H1 (cell line): ENCODE data around the gene CHI3L1. TPM values are rescaled to one million over a fixed set of nuclear protein-coding genes. Genes with fewer than 3 reads are reported as not detected.

Experiments used
- CTCF ChIA-PET: fragments of 300-600 bp; sonication (Branson Sonifier 250); formaldehyde crosslinking; loops from one replicate; lab custom pipeline; 2021; ENCODE audit not compliant: partially characterized antibody; lab: Charles Lee
- POLR2A ChIA-PET: fragments of 300-600 bp; sonication (Branson Sonifier 250); formaldehyde crosslinking; loops from one replicate; lab custom pipeline; 2021; ENCODE audit warnings: inconsistent platforms; ENCODE audit not compliant: partially characterized antibody; lab: Charles Lee
- DNase-seq, 2 experiments: peaks; one replicate each; pipeline versions ENCODE4 v3.0.0 to v3.0.0-alpha.2; 2010 to 2022; ENCODE audit warnings: low spot score in 2 of 2, low read depth in 1 of 2, mixed read lengths in 1 of 2
- FAIRE-seq: peaks from 2 replicates; lab custom pipeline; 2011; peaks lifted over from hg19 to GRCh38; lab: Jason Lieb, UNC
- H2AFZ ChIP-seq: 2 replicates; pipeline ENCODE4 v1.8.1; 2012; ENCODE audit warnings: low read length, inconsistent platforms
- H2AK5ac ChIP-seq: 2 replicates; pipeline ENCODE4 v1.6.1; 2013; ENCODE audit warnings: low read depth, low read length
- H2BK120ac ChIP-seq: replicated peaks from 2 replicates; pipeline ENCODE3; 2013; ENCODE audit warnings: low read depth, low read length, inconsistent platforms
- H2BK12ac ChIP-seq: 2 replicates; pipeline ENCODE4 v1.6.1; 2013; ENCODE audit warnings: low read depth, low read length
- H2BK15ac ChIP-seq: 2 replicates; pipeline ENCODE4 v1.6.1; 2013; ENCODE audit warnings: low read length
- H2BK20ac ChIP-seq: 2 replicates; pipeline ENCODE4 v1.6.1; 2013; ENCODE audit warnings: low read length
- H2BK5ac ChIP-seq: 2 replicates; pipeline ENCODE4 v1.6.1; 2013; ENCODE audit warnings: low read depth, low read length
- H3K14ac ChIP-seq: 2 replicates; pipeline ENCODE4 v1.6.1; 2013; ENCODE audit warnings: inconsistent platforms; ENCODE audit not compliant: insufficient read length
- H3K18ac ChIP-seq: 2 replicates; pipeline ENCODE4 v1.6.1; 2013; ENCODE audit warnings: low read length; ENCODE audit errors: extremely low read depth
- H3K23ac ChIP-seq: 2 replicates; pipeline ENCODE4 v1.6.1; 2013; ENCODE audit warnings: inconsistent platforms; ENCODE audit not compliant: insufficient read length
- H3K23me2 ChIP-seq: 2 replicates; pipeline ENCODE4 v1.6.1; 2013; ENCODE audit warnings: low read depth, low read length
- H3K27ac ChIP-seq: 2 replicates; pipeline ENCODE4 v1.6.1; 2011; ENCODE audit warnings: low read depth, low read length, inconsistent platforms
- H3K27me3 ChIP-seq, 4 experiments: replicated peaks in 1 of 4; 1 replicate in 1 of 4; 2 replicates in 3 of 4; pipeline versions ENCODE4 v1.6.1 to v1.8.1; 2011 to 2013; ENCODE audit warnings: low read length in 3 of 4, mild to moderate bottlenecking in 3 of 4, inconsistent platforms in 2 of 4, mixed read lengths in 2 of 4, moderate library complexity in 1 of 4; ENCODE audit not compliant: control insufficient read depth in 3 of 4, insufficient read depth in 3 of 4; ENCODE audit errors: extremely low read depth in 1 of 4
- H3K36me3 ChIP-seq, 4 experiments: 2 replicates each; pipeline versions ENCODE4 v1.6.1 to v1.8.1; 2011 to 2013; ENCODE audit warnings: mild to moderate bottlenecking in 4 of 4, low read length in 3 of 4, moderate library complexity in 2 of 4, control low read depth in 1 of 4, inconsistent platforms in 1 of 4; ENCODE audit not compliant: insufficient read depth in 4 of 4, control insufficient read depth in 2 of 4
- H3K4ac ChIP-seq: replicated peaks from 2 replicates; pipeline ENCODE3; 2013; ENCODE audit warnings: low read length, low read depth, mixed read lengths, inconsistent platforms; ENCODE audit not compliant: insufficient read length
- H3K4me1 ChIP-seq, 4 experiments: replicated peaks in 1 of 4; 1 replicate in 1 of 4; 2 replicates in 3 of 4; pipeline versions ENCODE4 v1.6.1 to v1.8.1; 2011 to 2013; ENCODE audit warnings: low read length in 3 of 4, inconsistent platforms in 2 of 4, mixed read lengths in 1 of 4; ENCODE audit not compliant: insufficient read depth in 4 of 4, control insufficient read depth in 3 of 4
- H3K4me2 ChIP-seq, 2 experiments: 2 replicates each; pipeline versions ENCODE4 v1.6.1 to v1.8.1; 2011 to 2013; ENCODE audit warnings: low read depth in 2 of 2, low read length in 2 of 2, control low read depth in 1 of 2, inconsistent platforms in 1 of 2, mild to moderate bottlenecking in 1 of 2; ENCODE audit not compliant: insufficient read depth in 1 of 2
- H3K4me3 ChIP-seq, 4 experiments: fragments of 200-600, 300-600 bp in 1 of 4; sonication (generic), shearing (Covaris generic), sonication (Bioruptor Twin) in 1 of 4; 2 replicates each; pipeline versions ENCODE4 v1.5.1 to v1.8.1; 2011 to 2016; ENCODE audit warnings: low read length in 4 of 4, low read depth in 3 of 4, control low read depth in 2 of 4, inconsistent platforms in 2 of 4, mild to moderate bottlenecking in 2 of 4, mixed read lengths in 1 of 4, moderate library complexity in 1 of 4; ENCODE audit not compliant: insufficient read depth in 2 of 4; ENCODE audit errors: extremely low read depth in 1 of 4
- H3K56ac ChIP-seq: replicated peaks from 2 replicates; pipeline ENCODE3; 2013; ENCODE audit warnings: low read depth, mild to moderate bottlenecking, mixed read lengths, low read length, inconsistent platforms; ENCODE audit not compliant: insufficient read length
- H3K79me1 ChIP-seq: 2 replicates; pipeline ENCODE4 v1.6.1; 2013; ENCODE audit warnings: low read depth, low read length, control low read depth
- H3K79me2 ChIP-seq, 2 experiments: 2 replicates each; pipeline versions ENCODE4 v1.6.1 to v1.8.1; 2012 to 2013; ENCODE audit warnings: low read length in 2 of 2, mild to moderate bottlenecking in 2 of 2, inconsistent platforms in 1 of 2; ENCODE audit not compliant: insufficient read depth in 2 of 2, control insufficient read depth in 1 of 2
- H3K9ac ChIP-seq, 4 experiments: replicated peaks in 1 of 4; 1 replicate in 1 of 4; 2 replicates in 3 of 4; pipeline versions ENCODE4 v1.6.1 to v1.8.1; 2011 to 2013; ENCODE audit warnings: low read depth in 3 of 4, low read length in 3 of 4, control low read depth in 2 of 4, mild to moderate bottlenecking in 2 of 4, moderate library complexity in 2 of 4, inconsistent platforms in 1 of 4; ENCODE audit errors: extremely low read depth in 1 of 4
- H3K9me3 ChIP-seq, 2 experiments: 2 replicates each; pipeline versions ENCODE4 v1.6.1 to v1.8.1; 2012 to 2013; ENCODE audit warnings: mild to moderate bottlenecking in 2 of 2, moderate library complexity in 2 of 2, control low read depth in 1 of 2, inconsistent platforms in 1 of 2, low read depth in 1 of 2, low read length in 1 of 2, mixed read lengths in 1 of 2; ENCODE audit not compliant: insufficient read depth in 2 of 2
- H4K20me1 ChIP-seq, 2 experiments: replicated peaks in 1 of 2; 2 replicates each; pipeline versions ENCODE3 to v1.8.1; 2011 to 2013; ENCODE audit warnings: inconsistent platforms in 2 of 2, low read length in 2 of 2, mild to moderate bottlenecking in 1 of 2; ENCODE audit not compliant: insufficient read depth in 2 of 2, control insufficient read depth in 1 of 2
- H4K5ac ChIP-seq: 2 replicates; pipeline ENCODE4 v1.6.1; 2013; ENCODE audit warnings: low read length, low read depth, mixed read lengths, inconsistent platforms; ENCODE audit not compliant: insufficient read length
- H4K8ac ChIP-seq: 2 replicates; pipeline ENCODE4 v1.8.0; 2013; ENCODE audit warnings: mild to moderate bottlenecking, moderate library complexity, low read length, inconsistent platforms; ENCODE audit not compliant: insufficient read depth; ENCODE audit errors: extremely low read depth
- H4K91ac ChIP-seq: replicated peaks from 2 replicates; pipeline ENCODE3; 2013; ENCODE audit warnings: low read length, mixed read lengths, inconsistent platforms; ENCODE audit not compliant: insufficient read length
- ASH2L ChIP-seq: fragments of 200-600, 300-600 bp; sonication (generic); IDR thresholded peaks from one replicate; pipeline ENCODE4 v1.7.1; 2017; ENCODE audit warnings: low read length
- ATF2 ChIP-seq: IDR thresholded peaks from 2 replicates; pipeline ENCODE4 v1.6.1; 2012; ENCODE audit warnings: low read length, inconsistent platforms
- CBX5 ChIP-seq: fragments of 300-800, 300-1000 bp; sonication (generic); IDR thresholded peaks from 2 replicates; pipeline ENCODE4 v1.7.1; 2016; ENCODE audit warnings: antibody characterized with exemption, low read length, low read depth
- CHD1 ChIP-seq: IDR thresholded peaks from 2 replicates; pipeline ENCODE4 v1.6.1; 2012; ENCODE audit warnings: low read depth, low read length, improper control_type of control experiment
- POLR2A ChIP-seq, 2 experiments: IDR thresholded peaks; 1 replicate in 1 of 2; 2 replicates in 1 of 2; pipeline ENCODE4 v1.6.1; 2011; ENCODE audit warnings: low read depth in 2 of 2, low read length in 2 of 2, mild to moderate bottlenecking in 2 of 2; ENCODE audit errors: control extremely low read depth in 1 of 2
- RAD21 ChIP-seq, 2 experiments: IDR thresholded peaks in 1 of 2; conservative IDR thresholded peaks in 1 of 2; 2 replicates each; pipeline ENCODE4 v1.6.1; 2011; ENCODE audit warnings: low read depth in 2 of 2, low read length in 2 of 2, improper control_type of control experiment in 1 of 2, inconsistent platforms in 1 of 2, mild to moderate bottlenecking in 1 of 2, moderate library complexity in 1 of 2
- RFX5 ChIP-seq: IDR thresholded peaks from 2 replicates; pipeline ENCODE4 v1.6.1; 2011; ENCODE audit warnings: low read depth, low read length, improper control_type of control experiment, borderline replicate concordance
- SUZ12 ChIP-seq: fragments of 200-600 bp; sonication (generic); IDR thresholded peaks from 2 replicates; pipeline ENCODE4 v1.6.1; 2012; ENCODE audit warnings: mild to moderate bottlenecking, inconsistent platforms, low read length, moderate library complexity, mixed read lengths
- TBP ChIP-seq: IDR thresholded peaks from 2 replicates; pipeline ENCODE4 v1.6.1; 2011; ENCODE audit warnings: low read depth, low read length, improper control_type of control experiment
- TCF12 ChIP-seq: IDR thresholded peaks from 2 replicates; pipeline ENCODE4 v1.6.1; 2011; ENCODE audit warnings: low read depth, mild to moderate bottlenecking, low read length
- TEAD4 ChIP-seq: IDR thresholded peaks from 2 replicates; pipeline ENCODE4 v1.6.1; 2012; ENCODE audit warnings: low read depth, low read length, inconsistent platforms, mixed read lengths
- YY1 ChIP-seq: IDR thresholded peaks from 2 replicates; pipeline ENCODE4 v1.6.1; 2011; ENCODE audit warnings: low read depth, mild to moderate bottlenecking, low read length
- polyA plus RNA-seq, 7 experiments: library from polyadenylated mRNA; depleted of rRNA in 3 of 7; stranded (reverse) in 5 of 7; unstranded in 2 of 7; fragments of >200 nt in 5 of 7; fragments of 200-250 nt in 2 of 7; gene quantifications; 1 replicate in 5 of 7; 2 replicates in 1 of 7; 4 replicates in 1 of 7; pipeline versions ENCODE4 v1.2.1 to v1.2.3, GENCODE V29; 2011 to 2013; ENCODE audit warnings: missing spikeins in 2 of 7, mixed read lengths in 2 of 7
- total RNA-seq: library from RNA; stranded (reverse); fragmentation: NEBNext Ultra II Directional; extraction: Animal tissue kit (Norgen Biotek cat#: 25700); gene quantifications from 2 replicates; pipeline ENCODE4 v1.2.1, GENCODE V29; 2021

CHI3L1 gene
- total and polyA plus RNA-seq, 2 of the 8 experiments (the other 6 are each of a cell fraction or from before 2014, with no cell fraction given) = 1.0 TPM; not detected in 1

- H3K56ac ChIP-seq = no peak overlapping the region
- no peak overlapping the region for H3K23ac ChIP-seq
- FAIRE-seq = no peak
- no peak overlapping the region for H2AFZ ChIP-seq
- H3K14ac ChIP-seq = no peak overlapping the region
- H3K4me3 ChIP-seq = no peak overlapping the region
- peaks cover 0 to 7% (median 3%) of the 10 kb centered on the region in 4 experiments; a peak in 6 of 7 replicates for H3K4me1 ChIP-seq
- H4K5ac ChIP-seq = no peak overlapping the region
- H2AK5ac ChIP-seq = no peak overlapping the region
- H4K20me1 ChIP-seq = no peaks in the 10 kb centered on the region
- TF ChIP-seq TBP (no peak), CBX5 (no peak), RAD21 (IDR thresholded peaks at IDR 0.05 in 1 of 2, conservative IDR thresholded peaks at IDR 0.05 in 1 of 2; ENCODE audit: low read depth in 2 of 2, low read length in 2 of 2) (no peak), POLR2A (IDR thresholded peaks at IDR 0.05; ENCODE audit: control extremely low read depth in 1 of 2, low read depth in 2 of 2, low read length in 2 of 2) (no peak), ASH2L (no peak), SUZ12 (no peak), TCF12 (no peak), TEAD4 (no peak), YY1 (no peak), ATF2 (no peak), CHD1 (no peak), RFX5 (no peak)
- no peak overlapping the region for H3K27ac ChIP-seq
- POLR2A ChIA-PET = no interaction called here
- no peaks in the 10 kb centered on the region for H3K23me2 ChIP-seq
- no peaks in the 10 kb centered on the region for H3K36me3 ChIP-seq
- no peak overlapping the region for H2BK12ac ChIP-seq
- H2BK120ac ChIP-seq = no peak overlapping the region
- H4K8ac ChIP-seq = no peak overlapping the region
- H3K4me2 ChIP-seq = no peak overlapping the region
- no peak for DNase-seq
- no peak overlapping the region for H3K9ac ChIP-seq
- CTCF ChIA-PET = interaction anchor here (1.4 to 18.1 kb wide), 7 partner anchors 32 to 168 kb away, joined by 3 to 479 read pairs (median 96); partner anchors contain the start of genes ADORA1 and MYOG
- H3K4ac ChIP-seq = no peak overlapping the region
- H2BK15ac ChIP-seq = no peak overlapping the region
- no peaks in the 10 kb centered on the region for H3K27me3 ChIP-seq
- H3K9me3 ChIP-seq = no peaks in the 10 kb centered on the region
- H3K18ac ChIP-seq = no peak overlapping the region
- H3K79me1 ChIP-seq = no peaks in the 10 kb centered on the region
- no peaks in the 10 kb centered on the region for H3K79me2 ChIP-seq
- no peak overlapping the region for H2BK20ac ChIP-seq
- no peak overlapping the region for H4K91ac ChIP-seq
- H2BK5ac ChIP-seq = no peak overlapping the region
Observed at GRCh38 chr1:203210988-203211387, 24.5 kb upstream of the CHI3L1 start.
